NOMO-1 treated with dmso at 0.1 percent for 144 hours (cell line): Measurements from ENCODE around the gene DDX4.

Experiments used
- DNase-seq: peaks from one replicate; lab custom pipeline; 2025; ENCODE audit not compliant: unreplicated experiment; lab: John Stamatoyannopoulos, UW

DDX4 gene

GRCh38 chr5:55864606-55865541, 127.0 kb downstream of the DDX4 start:
- peak; percentile 78 for DNase-seq

- DNase-seq = no peak
Measured at GRCh38 chr5:55865831-55866230, 128.0 kb downstream of the DDX4 start.

DNA sequence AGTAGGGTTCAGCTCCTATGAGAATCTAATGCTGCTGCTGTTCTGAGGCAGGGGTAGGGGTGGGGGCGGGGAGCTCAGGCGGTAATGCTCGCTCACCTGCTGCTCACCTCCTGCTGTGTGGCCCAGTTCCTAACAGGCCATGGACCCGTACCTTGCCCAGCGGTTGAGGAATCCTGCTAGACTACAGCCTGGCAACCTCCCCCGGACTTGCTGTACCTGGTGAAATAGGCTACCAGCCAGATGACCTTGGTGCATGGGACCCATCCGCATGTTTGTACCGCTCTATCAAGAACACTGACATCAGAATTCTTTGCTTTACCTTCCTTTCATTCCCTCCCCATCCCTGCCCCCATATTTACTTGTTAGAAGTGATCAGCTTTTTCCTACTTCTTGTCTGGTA, 128.6 kb downstream of the DDX4 start:
- DNase-seq = no peak
